NOMO-1 treated with dmso at 0.1 percent for 144 hours (cell line): ENCODE measurements around the gene DOK5.

Experiments
- DNase-seq: peaks from one replicate; lab custom pipeline; 2025; ENCODE audit not compliant: unreplicated experiment; lab: John Stamatoyannopoulos, UW

DOK5 gene

GRCh38 chr20:54640800-54641199, 165.4 kb downstream of the DOK5 start:
- DNase-seq = no peak

- no peak for DNase-seq
These were observed 167.7 kb downstream of the DOK5 start for GRCh38 chr20:54642864-54643667.

GRCh38 chr20:54643761-54644160, 168.4 kb downstream of the DOK5 start:
- no peak for DNase-seq

GRCh38 chr20:54645445-54646155, 170.2 kb downstream of the DOK5 start:
- no peak for DNase-seq

- DNase-seq = no peak
These were observed 170.7 kb downstream of the DOK5 start for GRCh38 chr20:54646156-54646517.

GRCh38 chr20:54648421-54649142, 173.2 kb downstream of the DOK5 start:
- DNase-seq = no peak

- DNase-seq = peak; percentile 27
These were observed 174.1 kb downstream of the DOK5 start for GRCh38 chr20:54649511-54649962.

- no peak for DNase-seq
These were observed 174.8 kb downstream of the DOK5 start for GRCh38 chr20:54650052-54650719.

- no peak for DNase-seq
These were observed 175.9 kb downstream of the DOK5 start for GRCh38 chr20:54651252-54651651.

GRCh38 chr20:54654450-54654849, 179.1 kb downstream of the DOK5 start:
- DNase-seq = no peak

- no peak for DNase-seq
These were observed 182.0 kb downstream of the DOK5 start for GRCh38 chr20:54657268-54657826.

- no peak for DNase-seq
These were observed 183.1 kb downstream of the DOK5 start for GRCh38 chr20:54658525-54658924.

- no peak for DNase-seq
These were observed 185.9 kb downstream of the DOK5 start for GRCh38 chr20:54661265-54661664.

- DNase-seq = no peak
These were observed 186.6 kb downstream of the DOK5 start for GRCh38 chr20:54661880-54662465.

- no peak for DNase-seq
These were observed 190.4 kb downstream of the DOK5 start for GRCh38 chr20:54665812-54666211.

- no peak for DNase-seq
These were observed 193.1 kb downstream of the DOK5 start for GRCh38 chr20:54668271-54669039.

GRCh38 chr20:54669040-54669363, 193.6 kb downstream of the DOK5 start:
- DNase-seq = no peak

- DNase-seq = no peak
These were observed 202.9 kb downstream of the DOK5 start for GRCh38 chr20:54678253-54678652.

GRCh38 chr20:54680439-54680838, 205.0 kb downstream of the DOK5 start:
- no peak for DNase-seq
